ENCODE data around the gene ENOX1. TPM values are rescaled to one million over a fixed set of nuclear protein-coding genes. Genes with fewer than 3 reads are reported as not detected.
"Not testable (repeated sequence)": the region's sequence is repeated elsewhere in the genome, so short reads cannot be mapped to it uniquely, and the experiment has no call there.

The ENOX1 gene
- total RNA-seq, 1 donor from 2014 or later = 0.79 TPM

DNA sequence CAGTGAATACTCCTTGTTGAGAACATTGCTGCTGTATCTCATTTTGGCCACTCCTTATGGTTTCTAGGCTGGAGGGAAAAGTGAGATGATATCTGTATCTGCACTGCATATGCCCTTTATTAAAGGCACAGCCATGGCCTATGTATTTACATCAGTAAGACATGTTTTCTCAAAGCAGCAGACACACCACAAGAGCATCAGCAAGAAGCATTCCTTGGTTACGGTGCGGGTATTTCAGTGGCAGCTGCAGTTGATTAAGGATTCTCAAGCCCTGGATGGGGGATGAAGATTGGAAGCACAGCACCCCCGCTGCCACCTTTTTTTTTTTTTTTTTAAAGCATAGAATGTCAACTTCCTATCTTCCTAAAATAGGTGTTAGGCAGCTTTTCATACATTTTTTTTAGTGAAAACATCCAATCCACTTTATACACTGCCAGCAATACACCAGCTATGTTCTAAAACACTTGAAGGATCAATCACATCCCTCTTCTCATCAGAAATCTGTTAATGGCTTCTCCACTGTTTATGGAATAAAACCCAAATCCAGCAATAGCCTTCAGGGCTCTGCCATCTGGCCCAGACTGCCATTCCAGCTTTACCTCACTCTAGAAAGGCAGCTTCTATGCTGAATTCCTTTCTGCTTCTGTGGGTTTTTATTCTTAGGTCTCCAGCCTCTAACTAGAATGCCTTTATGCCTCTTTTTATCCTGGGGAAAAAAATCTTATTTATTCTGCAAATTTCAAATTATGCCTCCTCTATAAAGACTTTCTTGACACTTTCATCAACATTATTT lies 432.4 kb downstream of the ENOX1 start:
- FAIRE-seq (no peak), DNase-seq (ENCODE audit: low read depth) (no peak)
- no peak for TF ChIP-seq CTCF (IDR thresholded peaks at IDR 0.05; ENCODE audit: insufficient read depth, low read length, severe bottlenecking)
- Histone ChIP-seq H3K27me3 (ENCODE audit: control insufficient read depth, insufficient read depth, low read length) (no peaks in the 10 kb centered on the region), H3K36me3 (ENCODE audit: control insufficient read depth, insufficient read depth, low read length) (no peaks in the 10 kb centered on the region), H3K4me3 (ENCODE audit: low read depth, low read length) (no peak overlapping the region)

- FAIRE-seq = no peak
- no peak for TF ChIP-seq CTCF (IDR thresholded peaks at IDR 0.05; ENCODE audit: insufficient read depth, low read length, severe bottlenecking)
- Histone ChIP-seq H3K27me3 (ENCODE audit: control insufficient read depth, insufficient read depth, low read length) (no peaks in the 10 kb centered on the region), H3K4me3 (ENCODE audit: low read depth, low read length) (no peak overlapping the region), H3K36me3 (ENCODE audit: control insufficient read depth, insufficient read depth, low read length) (no peaks in the 10 kb centered on the region)
- no peak for DNase-seq (ENCODE audit: low read depth)
These were observed 433.1 kb downstream of the ENOX1 start for GRCh38 chr13:43353631-43354030.

- not testable (repeated sequence) for DNase-seq (ENCODE audit: low read depth); H3K36me3 ChIP-seq (ENCODE audit: control insufficient read depth, insufficient read depth, low read length); H3K27me3 ChIP-seq (ENCODE audit: control insufficient read depth, insufficient read depth, low read length); FAIRE-seq; H3K4me3 ChIP-seq (ENCODE audit: low read depth, low read length)
These were observed 435.2 kb downstream of the ENOX1 start for GRCh38 chr13:43351612-43352011.

GRCh38 chr13:43348397-43348796 lies 438.4 kb downstream of the ENOX1 start:
- TF ChIP-seq CTCF (IDR thresholded peaks at IDR 0.05; ENCODE audit: insufficient read depth, low read length, severe bottlenecking) = no peak
- FAIRE-seq (peak; percentile 83), DNase-seq (ENCODE audit: low read depth) (peak; percentile 92)
- Histone ChIP-seq H3K4me3 (ENCODE audit: low read depth, low read length) (no peak overlapping the region), H3K27me3 (ENCODE audit: control insufficient read depth, insufficient read depth, low read length) (no peaks in the 10 kb centered on the region), H3K36me3 (ENCODE audit: control insufficient read depth, insufficient read depth, low read length) (no peaks in the 10 kb centered on the region)

DNA sequence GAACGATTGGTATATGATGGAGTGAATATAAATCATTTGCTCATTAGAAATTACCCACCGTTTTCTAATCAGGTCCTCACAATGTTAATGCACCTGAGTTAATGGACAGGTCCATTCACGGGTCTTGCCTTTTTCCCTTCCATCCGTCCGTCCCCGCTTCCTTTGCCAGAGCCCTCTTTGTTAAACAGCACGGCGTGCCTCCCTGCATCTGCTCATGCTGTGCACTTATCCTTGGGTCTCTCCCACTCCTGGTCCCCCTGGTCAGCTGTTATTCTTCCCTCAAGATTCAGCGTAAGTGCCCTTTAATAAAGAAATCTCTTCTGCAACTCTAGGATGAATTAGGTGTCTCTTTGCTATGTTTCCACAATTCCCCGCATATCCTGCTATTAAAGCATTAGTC lies 438.9 kb downstream of the ENOX1 start:
- no peaks in the 10 kb centered on the region for H3K27me3 ChIP-seq (ENCODE audit: control insufficient read depth, insufficient read depth, low read length)
- no peaks in the 10 kb centered on the region for H3K36me3 ChIP-seq (ENCODE audit: control insufficient read depth, insufficient read depth, low read length)
- no peak for FAIRE-seq
- DNase-seq (ENCODE audit: low read depth) = no peak
- H3K4me3 ChIP-seq (ENCODE audit: low read depth, low read length) = no peak overlapping the region
- TF ChIP-seq CTCF (IDR thresholded peaks at IDR 0.05; ENCODE audit: insufficient read depth, low read length, severe bottlenecking) = no peak

- DNase-seq (ENCODE audit: low read depth) (no peak), FAIRE-seq (no peak)
- H3K36me3 ChIP-seq (ENCODE audit: control insufficient read depth, insufficient read depth, low read length) = no peaks in the 10 kb centered on the region
- no peak overlapping the region for H3K4me3 ChIP-seq (ENCODE audit: low read depth, low read length)
- TF ChIP-seq CTCF (IDR thresholded peaks at IDR 0.05; ENCODE audit: insufficient read depth, low read length, severe bottlenecking) = no peak
- H3K27me3 ChIP-seq (ENCODE audit: control insufficient read depth, insufficient read depth, low read length) = no peaks in the 10 kb centered on the region
These were observed 440.3 kb downstream of the ENOX1 start for GRCh38 chr13:43346427-43346826.

Measured in bronchial epithelial cell (primary cell).